ENCODE measurements around the gene LILRB1.

GRCh38 chr19:54654447-54655321 lies 24.4 kb downstream of the LILRB1 start:
- TF ChIP-seq, protein P1, sequence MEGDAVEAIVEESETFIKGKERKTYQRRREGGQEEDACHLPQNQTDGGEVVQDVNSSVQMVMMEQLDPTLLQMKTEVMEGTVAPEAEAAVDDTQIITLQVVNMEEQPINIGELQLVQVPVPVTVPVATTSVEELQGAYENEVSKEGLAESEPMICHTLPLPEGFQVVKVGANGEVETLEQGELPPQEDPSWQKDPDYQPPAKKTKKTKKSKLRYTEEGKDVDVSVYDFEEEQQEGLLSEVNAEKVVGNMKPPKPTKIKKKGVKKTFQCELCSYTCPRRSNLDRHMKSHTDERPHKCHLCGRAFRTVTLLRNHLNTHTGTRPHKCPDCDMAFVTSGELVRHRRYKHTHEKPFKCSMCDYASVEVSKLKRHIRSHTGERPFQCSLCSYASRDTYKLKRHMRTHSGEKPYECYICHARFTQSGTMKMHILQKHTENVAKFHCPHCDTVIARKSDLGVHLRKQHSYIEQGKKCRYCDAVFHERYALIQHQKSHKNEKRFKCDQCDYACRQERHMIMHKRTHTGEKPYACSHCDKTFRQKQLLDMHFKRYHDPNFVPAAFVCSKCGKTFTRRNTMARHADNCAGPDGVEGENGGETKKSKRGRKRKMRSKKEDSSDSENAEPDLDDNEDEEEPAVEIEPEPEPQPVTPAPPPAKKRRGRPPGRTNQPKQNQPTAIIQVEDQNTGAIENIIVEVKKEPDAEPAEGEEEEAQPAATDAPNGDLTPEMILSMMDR (conservative IDR thresholded peaks at IDR 0.05), result no peak
- TF ChIP-seq ZFX (IDR thresholded peaks at IDR 0.05), result no peak

Measured in C4-2B (cell line).